ENCODE measurements around the gene RAB22A. TPM values are rescaled to one million over a fixed set of nuclear protein-coding genes. Genes with fewer than 3 reads are reported as not detected.

RAB22A gene
- total RNA-seq, 4 donors from 2014 or later: 14.9 to 27.9 (median 19.6) TPM

GRCh38 chr20:58305061-58305460 lies 4.5 kb upstream of the RAB22A start:
- no peak for TF ChIP-seq CTCF (IDR thresholded peaks at IDR 0.05; ENCODE audit: low read depth)

- no peak for TF ChIP-seq CTCF (IDR thresholded peaks at IDR 0.05; ENCODE audit: low read depth)
Measured at GRCh38 chr20:58306421-58307261, 2.9 kb upstream of the RAB22A start.

DNA sequence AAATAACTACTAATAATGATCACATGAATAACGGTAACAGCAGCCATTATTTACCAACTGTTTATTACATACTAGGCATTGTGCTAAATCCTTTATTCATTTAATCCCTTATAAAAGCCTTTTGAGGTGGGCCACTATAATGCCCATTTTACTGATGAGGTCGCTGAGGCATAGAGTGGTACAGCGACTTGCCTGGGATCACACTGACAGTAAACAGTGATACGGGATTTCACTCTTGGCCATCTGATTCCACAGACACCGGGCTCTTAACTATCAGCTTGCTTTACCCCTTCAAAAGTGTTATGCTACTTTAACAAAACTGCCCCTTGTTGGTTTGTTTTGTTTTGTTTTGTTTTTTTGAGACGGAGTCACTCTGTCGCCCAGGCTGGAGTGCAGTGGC lies 2.2 kb upstream of the RAB22A start:
- no peak for TF ChIP-seq CTCF (IDR thresholded peaks at IDR 0.05; ENCODE audit: low read depth)

GRCh38 chr20:58308290-58308679 lies 1.2 kb upstream of the RAB22A start:
- TF ChIP-seq CTCF (IDR thresholded peaks at IDR 0.05; ENCODE audit: low read depth): no peak

- TF ChIP-seq CTCF (IDR thresholded peaks at IDR 0.05; ENCODE audit: low read depth): no peak
Measured at GRCh38 chr20:58308680-58309527, 611 bp upstream of the RAB22A start.

- TF ChIP-seq CTCF (IDR thresholded peaks at IDR 0.05; ENCODE audit: low read depth): no peak
Measured at GRCh38 chr20:58310291-58310782, 822 bp downstream of the RAB22A start.

- no peak for TF ChIP-seq CTCF (IDR thresholded peaks at IDR 0.05; ENCODE audit: low read depth)
Measured at GRCh38 chr20:58312836-58313235, 3.3 kb downstream of the RAB22A start.
